IPS DF 6.9 (cell line): ENCODE data around the gene LAIR2.

Experiments used
- DNase-seq: peaks from one replicate; pipeline ENCODE4 v3.0.0-alpha.2; 2013; ENCODE audit warnings: low read depth, low spot score
- H3K27ac ChIP-seq: one replicate; pipeline ENCODE4 v1.5.1; 2013; ENCODE audit warnings: low read length, control low read depth
- H3K27me3 ChIP-seq: 2 replicates; pipeline ENCODE4 v1.6.1; 2013; ENCODE audit warnings: mild to moderate bottlenecking, low read length; ENCODE audit not compliant: control insufficient read depth, insufficient read depth
- H3K36me3 ChIP-seq: 2 replicates; pipeline ENCODE4 v1.6.1; 2013; ENCODE audit warnings: low read length; ENCODE audit not compliant: control insufficient read depth, insufficient read depth
- H3K4me1 ChIP-seq: 2 replicates; pipeline ENCODE4 v1.6.1; 2013; ENCODE audit warnings: low read length; ENCODE audit not compliant: control insufficient read depth, insufficient read depth
- H3K4me3 ChIP-seq: 2 replicates; pipeline ENCODE4 v1.5.1; 2013; ENCODE audit warnings: mild to moderate bottlenecking, low read length
- H3K9me3 ChIP-seq: 2 replicates; pipeline ENCODE4 v1.6.1; 2013; ENCODE audit warnings: low read length, inconsistent platforms; ENCODE audit not compliant: control insufficient read depth, insufficient read depth
- WGBS: extraction: QIAGEN DNeasy Blood & Tissue Kit; methylation state at CpG from one replicate; pipeline ENCODE4 v1.1.7; 2013; ENCODE audit warnings: mixed read lengths, missing lambda C conversion rate; ENCODE audit not compliant: insufficient read length, insufficient coverage; 5-methylcytosine and 5-hydroxymethylcytosine counted together

Gene LAIR2

DNA sequence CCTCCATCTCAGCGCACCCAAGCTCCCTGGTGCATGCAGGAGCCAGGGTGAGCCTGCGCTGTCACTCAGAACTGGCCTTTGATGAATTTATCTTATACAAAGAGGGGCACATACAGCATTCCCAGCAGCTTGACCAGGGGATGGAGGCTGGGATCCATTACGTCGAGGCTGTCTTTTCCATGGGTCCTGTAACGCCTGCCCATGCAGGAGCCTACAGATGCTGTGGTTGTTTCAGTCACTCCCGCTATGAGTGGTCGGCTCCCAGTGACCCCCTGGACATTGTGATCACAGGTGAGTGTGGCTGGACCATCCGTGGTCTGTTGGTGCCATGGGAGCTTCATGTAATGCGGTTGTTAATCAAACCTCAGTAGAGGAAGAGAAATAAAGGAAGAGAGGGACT lies 33.0 kb downstream of the LAIR2 start:
- Histone ChIP-seq H3K9me3 (peaks cover 21% of the 10 kb centered on the region), H3K27ac (no peak overlapping the region), H3K36me3 (no peaks in the 10 kb centered on the region), H3K27me3 (no peaks in the 10 kb centered on the region), H3K4me1 (no peaks in the 10 kb centered on the region), H3K4me3 (no peak overlapping the region)
- no CpG with 5 or more reads among the region's 9 CpGs for WGBS
- DNase-seq = no peak

DNA sequence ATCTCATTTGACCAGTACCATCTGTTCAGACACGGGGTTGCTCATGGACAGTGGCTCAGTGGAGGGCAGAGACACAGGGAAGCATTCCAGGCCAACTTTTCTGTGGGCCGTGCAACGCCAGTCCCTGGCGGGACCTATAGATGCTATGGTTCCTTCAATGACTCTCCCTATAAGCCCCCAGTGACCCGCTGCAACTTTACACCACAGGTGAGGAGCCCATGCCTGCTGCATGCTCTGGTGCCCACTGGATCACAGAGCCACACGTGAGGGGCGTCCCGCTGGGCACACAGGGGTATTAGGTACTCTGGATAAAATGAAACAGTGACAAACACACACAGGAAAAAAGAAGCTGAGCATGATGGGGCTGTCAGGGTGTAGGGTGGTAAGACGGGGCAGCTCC lies 34.3 kb downstream of the LAIR2 start:
- Histone ChIP-seq H3K36me3 (no peaks in the 10 kb centered on the region), H3K4me1 (no peaks in the 10 kb centered on the region), H3K9me3 (peaks cover 21% of the 10 kb centered on the region), H3K27ac (no peak overlapping the region), H3K27me3 (no peaks in the 10 kb centered on the region), H3K4me3 (no peak overlapping the region)
- no peak for DNase-seq
- no CpG with 5 or more reads among the region's 9 CpGs for WGBS

DNA sequence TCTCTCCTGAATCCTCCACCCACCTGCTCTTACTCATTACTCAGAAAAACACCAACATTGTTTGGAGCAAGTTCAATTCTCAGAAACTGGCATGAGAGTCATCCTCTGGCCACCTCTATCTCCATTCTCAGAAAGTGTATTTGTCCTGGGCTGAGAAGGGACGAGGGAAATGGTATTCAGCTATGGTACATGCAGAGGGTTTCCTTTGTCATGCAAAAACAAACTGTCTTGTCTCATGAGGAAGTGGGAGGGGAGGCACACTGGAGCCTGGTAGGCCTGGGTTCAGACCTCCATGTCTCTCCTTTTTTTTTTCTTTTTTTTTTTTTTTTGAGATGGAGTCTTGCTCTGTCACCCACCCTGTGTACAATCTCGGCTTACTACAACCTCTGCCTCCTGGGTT lies 39.1 kb downstream of the LAIR2 start:
- H3K9me3 ChIP-seq = peaks cover 17% of the 10 kb centered on the region
- no peaks in the 10 kb centered on the region for H3K4me1 ChIP-seq
- no peaks in the 10 kb centered on the region for H3K27me3 ChIP-seq
- H3K27ac ChIP-seq = no peak overlapping the region
- H3K4me3 ChIP-seq = no peak overlapping the region
- no peaks in the 10 kb centered on the region for H3K36me3 ChIP-seq
- DNase-seq = no peak
- no CpG with 5 or more reads among the region's 2 CpGs for WGBS

DNA sequence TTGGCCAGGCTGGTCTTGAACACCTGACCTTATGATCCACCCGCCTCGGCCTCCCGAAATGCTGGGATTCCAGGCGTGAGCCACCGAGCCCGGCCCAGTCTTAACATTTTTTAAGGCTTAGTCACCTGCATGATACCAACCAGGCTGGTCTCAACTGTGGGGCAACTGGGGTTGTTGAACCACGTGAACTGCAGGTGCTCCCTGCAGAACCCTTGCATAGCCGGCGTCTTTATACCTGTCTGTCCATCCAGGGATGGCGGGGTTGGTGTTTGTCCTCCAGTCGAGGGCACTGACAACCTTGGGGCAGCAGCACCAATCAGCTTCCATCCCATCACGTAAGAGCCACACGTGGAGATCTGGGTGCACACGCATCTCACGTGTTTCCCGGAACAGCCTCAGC lies 46.2 kb downstream of the LAIR2 start:
- no peak for DNase-seq

DNA sequence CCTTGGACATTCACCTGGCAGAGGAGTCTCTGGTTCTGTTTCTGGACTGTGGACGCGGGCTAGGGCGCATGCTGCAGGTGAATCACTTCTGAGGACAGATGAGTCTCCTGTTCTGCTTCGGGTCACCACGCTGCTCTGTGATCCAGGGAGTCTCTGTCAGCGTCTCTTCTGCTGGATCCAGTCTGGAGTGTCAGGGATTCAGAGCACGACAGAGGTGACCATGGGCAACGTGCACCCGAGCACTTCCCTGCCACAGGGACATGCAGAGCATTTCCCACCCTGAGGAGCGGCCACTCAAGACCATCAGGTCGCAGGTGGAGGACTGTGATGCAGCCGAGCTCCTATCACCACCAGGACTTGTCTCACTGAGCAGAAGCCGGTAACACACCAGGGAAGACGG lies 46.6 kb downstream of the LAIR2 start:
- H3K36me3 ChIP-seq = no peaks in the 10 kb centered on the region
- no peak for DNase-seq
- WGBS = no CpG with 5 or more reads among the region's 14 CpGs
- no peak overlapping the region for H3K4me3 ChIP-seq
- no peak overlapping the region for H3K27ac ChIP-seq
- H3K9me3 ChIP-seq = peaks cover 23% of the 10 kb centered on the region
- H3K4me1 ChIP-seq = no peaks in the 10 kb centered on the region
- no peaks in the 10 kb centered on the region for H3K27me3 ChIP-seq

More for the DNA sequence above, 46.2 kb downstream of the LAIR2 start:
- Histone ChIP-seq H3K4me3 (no peak overlapping the region; the same call in 1 of the 2 replicates), H3K9me3 (peaks cover 22% of the 10 kb centered on the region), H3K27me3 (no peaks in the 10 kb centered on the region), H3K4me1 (no peaks in the 10 kb centered on the region), H3K36me3 (no peaks in the 10 kb centered on the region), H3K27ac (no peak overlapping the region)
- WGBS = no CpG with 5 or more reads among the region's 16 CpGs

DNA sequence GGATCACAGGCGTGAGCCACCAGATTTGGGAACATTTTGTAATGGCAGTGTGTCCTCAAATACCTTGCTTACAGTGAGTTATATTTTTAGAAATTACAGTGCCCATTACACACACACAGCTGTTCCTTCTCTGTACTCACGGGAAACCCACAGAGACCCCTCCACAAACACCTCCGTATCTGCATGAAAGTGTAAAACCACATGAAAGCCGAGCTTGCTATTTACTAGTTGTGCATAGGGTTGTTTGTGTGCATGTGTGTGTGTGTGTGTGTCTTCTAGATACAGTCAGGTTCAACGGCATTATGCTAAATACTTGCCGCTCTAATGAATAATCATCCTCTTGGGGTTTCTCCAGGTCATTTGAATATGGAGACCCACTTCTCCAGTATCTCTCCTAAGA lies 48.7 kb downstream of the LAIR2 start:
- peaks cover 25% of the 10 kb centered on the region for H3K9me3 ChIP-seq
- no peaks in the 10 kb centered on the region for H3K36me3 ChIP-seq
- no peaks in the 10 kb centered on the region for H3K27me3 ChIP-seq
- no CpG with 5 or more reads among the region's 6 CpGs for WGBS
- no peak overlapping the region for H3K4me3 ChIP-seq
- H3K4me1 ChIP-seq = no peaks in the 10 kb centered on the region
- no peak for DNase-seq
- H3K27ac ChIP-seq = no peak overlapping the region

DNA sequence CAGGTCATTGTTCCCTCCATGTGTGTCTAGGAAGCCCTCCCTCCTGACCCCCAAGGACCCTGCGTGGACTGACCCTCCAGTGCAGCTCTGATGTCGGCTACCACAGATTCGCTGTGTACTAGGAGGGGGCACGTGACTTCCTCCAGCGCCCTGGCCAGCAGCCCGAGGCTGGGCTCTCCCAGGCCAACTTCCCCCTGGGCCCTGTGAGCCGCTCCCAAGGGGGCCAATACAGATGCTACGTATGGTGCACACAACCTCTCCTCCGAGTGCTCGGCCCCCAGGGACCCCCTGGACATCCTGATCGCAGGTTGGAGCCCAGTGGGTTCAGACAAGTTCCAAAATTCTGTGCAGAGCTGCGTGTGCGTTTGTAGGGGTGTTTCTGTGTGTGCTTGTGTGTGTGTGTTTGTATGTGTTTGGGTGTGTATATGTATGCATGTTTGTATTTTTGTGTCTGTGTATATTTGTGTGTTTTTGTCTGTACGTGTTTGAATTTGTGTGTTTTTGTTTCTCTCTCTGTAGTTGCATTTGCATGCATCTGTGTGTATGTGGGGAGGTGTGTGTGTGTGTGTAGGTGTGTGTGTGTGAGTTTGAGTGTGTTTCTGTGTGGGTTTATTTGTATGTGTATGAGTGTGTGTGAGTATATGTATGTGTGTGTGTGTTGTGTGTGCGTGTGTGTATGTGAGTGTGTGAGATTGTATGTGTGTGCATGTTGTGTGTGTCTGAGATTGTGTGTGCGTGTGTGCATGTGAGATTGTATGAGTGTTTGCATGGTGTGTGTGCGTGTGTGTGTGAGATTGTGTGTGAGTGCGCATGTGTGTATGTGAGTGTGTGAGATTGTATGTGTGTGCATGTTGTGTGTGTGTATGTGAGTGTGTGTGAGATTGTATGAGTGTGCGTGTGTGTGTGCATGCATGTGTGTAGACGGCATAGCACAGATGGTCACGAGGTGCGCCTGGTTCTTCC lies 49.6 kb downstream of the LAIR2 start:
- Histone ChIP-seq H3K36me3 (no peaks in the 10 kb centered on the region), H3K27ac (no peak overlapping the region), H3K4me1 (no peaks in the 10 kb centered on the region), H3K27me3 (no peaks in the 10 kb centered on the region), H3K9me3 (peaks cover 21% of the 10 kb centered on the region), H3K4me3 (no peak overlapping the region)
- 100% methylated on average over 4 of the region's 22 CpGs for WGBS
- no peak for DNase-seq

DNA sequence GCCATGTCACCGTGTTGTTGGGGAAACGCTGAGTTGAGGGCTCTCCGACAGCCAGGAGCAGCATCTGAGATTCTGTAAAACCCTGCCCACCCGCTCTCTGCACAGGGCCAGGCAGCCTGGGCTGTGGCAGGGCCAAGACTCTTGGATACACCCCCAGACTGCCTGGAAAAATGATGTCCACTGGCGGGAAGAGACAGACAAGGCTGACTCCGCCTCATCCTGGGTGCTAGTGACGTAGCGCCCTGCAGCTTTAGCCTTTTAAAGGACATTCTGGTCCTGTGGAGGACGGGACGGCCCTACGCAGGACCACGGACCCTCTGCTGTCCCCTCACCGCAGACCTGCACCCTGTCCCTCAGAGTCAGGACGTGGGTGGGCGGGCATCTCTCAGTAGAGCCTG lies 50.3 kb downstream of the LAIR2 start:
- no peak for DNase-seq
- Histone ChIP-seq H3K4me1 (no peaks in the 10 kb centered on the region), H3K4me3 (no peak overlapping the region), H3K9me3 (peaks cover 21% of the 10 kb centered on the region), H3K36me3 (no peaks in the 10 kb centered on the region), H3K27me3 (no peaks in the 10 kb centered on the region), H3K27ac (no peak overlapping the region)
- no CpG with 5 or more reads among the region's 15 CpGs for WGBS

DNA sequence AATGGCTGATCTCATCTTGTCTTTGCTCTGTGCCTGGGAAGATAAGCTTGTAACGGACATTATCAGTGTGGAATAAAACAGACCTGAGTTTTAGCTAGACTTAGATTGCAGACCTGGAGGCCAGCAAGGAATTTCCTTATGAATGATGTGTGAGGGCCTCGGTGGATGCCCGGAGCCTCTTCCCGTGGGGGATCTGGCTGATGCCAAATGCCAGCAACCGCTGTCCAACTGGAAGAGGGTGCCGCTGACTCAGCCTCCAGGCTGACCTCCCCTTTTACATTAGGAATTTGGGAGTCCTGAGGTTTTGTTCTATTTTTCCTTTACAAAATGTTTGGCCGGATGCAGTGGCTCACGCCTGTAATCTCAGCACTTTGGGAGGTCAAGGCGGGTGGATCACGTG lies 51.4 kb downstream of the LAIR2 start:
- no CpG with 5 or more reads among the region's 10 CpGs for WGBS
- Histone ChIP-seq H3K4me1 (no peaks in the 10 kb centered on the region), H3K27ac (no peak overlapping the region), H3K27me3 (no peaks in the 10 kb centered on the region), H3K36me3 (no peaks in the 10 kb centered on the region), H3K4me3 (no peak overlapping the region), H3K9me3 (peaks cover 18% of the 10 kb centered on the region)
- no peak for DNase-seq

DNA sequence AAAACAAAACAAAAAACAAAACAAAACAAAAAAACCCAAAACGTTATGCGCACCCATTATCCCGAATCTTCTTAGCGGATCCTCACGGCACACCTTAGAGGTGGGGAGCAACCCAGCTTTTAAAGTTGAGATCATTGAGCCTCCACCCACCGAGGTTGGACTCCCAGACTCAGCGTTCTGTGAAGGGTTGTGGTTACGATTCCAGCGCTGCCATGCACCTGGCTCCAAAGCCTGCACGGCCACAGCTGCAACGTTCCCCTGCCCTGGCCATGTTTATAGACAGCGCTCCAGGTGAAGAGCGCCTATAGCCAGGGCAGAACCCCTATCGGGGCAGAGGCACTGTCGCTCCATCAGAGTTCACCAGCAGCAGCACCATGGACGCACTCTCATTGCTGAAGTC lies 52.3 kb downstream of the LAIR2 start:
- Histone ChIP-seq H3K4me3 (no peak overlapping the region), H3K4me1 (no peaks in the 10 kb centered on the region), H3K27me3 (no peaks in the 10 kb centered on the region), H3K36me3 (no peaks in the 10 kb centered on the region), H3K9me3 (peaks cover 14% of the 10 kb centered on the region), H3K27ac (no peak overlapping the region)
- WGBS = 100% methylated on average over 5 of the region's 16 CpGs
- DNase-seq = no peak

DNA sequence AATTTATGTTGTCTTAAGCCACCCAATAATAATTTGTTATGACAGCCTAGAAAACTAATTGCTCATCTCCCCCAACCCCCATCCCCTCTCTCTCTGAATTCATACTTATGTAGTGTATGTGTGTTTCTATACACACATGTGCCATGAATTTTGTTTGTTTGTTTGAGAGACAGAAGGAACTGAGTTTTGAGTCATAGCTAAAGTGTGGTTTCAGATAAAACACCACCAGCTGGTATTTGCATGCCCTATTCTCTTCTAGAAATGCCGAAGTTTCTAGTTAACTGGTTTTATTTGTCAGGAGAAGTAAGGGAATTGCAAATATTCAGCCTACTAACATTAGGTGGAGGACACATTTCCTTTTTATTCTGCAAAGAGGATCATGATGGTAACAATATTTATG lies 53.6 kb downstream of the LAIR2 start:
- Histone ChIP-seq H3K27ac (no peak overlapping the region), H3K9me3 (peaks cover 13% of the 10 kb centered on the region), H3K4me1 (no peaks in the 10 kb centered on the region), H3K27me3 (no peaks in the 10 kb centered on the region), H3K36me3 (no peaks in the 10 kb centered on the region), H3K4me3 (no peak overlapping the region)
- WGBS = no CpG with 5 or more reads among the region's 1 CpG
- DNase-seq = no peak
